ENCODE data around the gene MAGED1. TPM values are rescaled to one million over a fixed set of nuclear protein-coding genes. Genes with fewer than 3 reads are reported as not detected.

MAGED1 gene
- polyA plus RNA-seq, 1 experiment: 549 TPM

- Histone ChIP-seq H3K9me3 (ENCODE audit: control insufficient read depth, insufficient read depth, low read length) (no peaks in the 10 kb centered on the region), H3K27me3 (ENCODE audit: control insufficient read depth, insufficient read depth, low read length) (no peaks in the 10 kb centered on the region), H3K4me3 (ENCODE audit: low read depth, low read length) (no peak overlapping the region), H3K27ac (ENCODE audit: low read depth, low read length) (no peak overlapping the region)
- no peak for DNase-seq (ENCODE audit: low read depth, low spot score)
- POLR2A ChIA-PET: no interaction called here
- no peak for TF ChIP-seq CTCF (IDR thresholded peaks at IDR 0.05; ENCODE audit: low read depth, low read length)
- CTCF ChIA-PET: no interaction called here
Measured at GRCh38 chrX:51905711-51906110, 12.3 kb downstream of the MAGED1 start.

- Histone ChIP-seq H3K27me3 (ENCODE audit: control insufficient read depth, insufficient read depth, low read length) (peaks cover 2% of the 10 kb centered on the region), H3K27ac (ENCODE audit: low read depth, low read length) (no peak overlapping the region), H3K4me3 (ENCODE audit: low read depth, low read length) (no peak overlapping the region), H3K9me3 (ENCODE audit: control insufficient read depth, insufficient read depth, low read length) (no peaks in the 10 kb centered on the region)
- TF ChIP-seq CTCF (IDR thresholded peaks at IDR 0.05; ENCODE audit: low read depth, low read length): no peak
- ChIA-PET POLR2A (no interaction called here), CTCF (no interaction called here)
- no peak for DNase-seq (ENCODE audit: low read depth, low spot score)
Measured at GRCh38 chrX:51917604-51918003, 24.2 kb downstream of the MAGED1 start.

- Histone ChIP-seq H3K27ac (ENCODE audit: low read depth, low read length) (no peak overlapping the region), H3K4me3 (ENCODE audit: low read depth, low read length) (no peak overlapping the region), H3K9me3 (ENCODE audit: control insufficient read depth, insufficient read depth, low read length) (no peaks in the 10 kb centered on the region), H3K27me3 (ENCODE audit: control insufficient read depth, insufficient read depth, low read length) (no peaks in the 10 kb centered on the region)
- CTCF ChIA-PET: no interaction called here
- TF ChIP-seq CTCF (IDR thresholded peaks at IDR 0.05; ENCODE audit: low read depth, low read length): no peak
- POLR2A ChIA-PET: interaction anchor here (1.2 kb wide), 1 partner anchor 29 kb away, joined by 3 read pairs; no protein-coding TSS in a partner anchor
- no peak for DNase-seq (ENCODE audit: low read depth, low spot score)
Measured at GRCh38 chrX:51922561-51922960, 29.1 kb downstream of the MAGED1 start.

- no peak overlapping the region for H3K27ac ChIP-seq (ENCODE audit: low read depth, low read length)
- no peak overlapping the region for H3K4me3 ChIP-seq (ENCODE audit: low read depth, low read length)
- TF ChIP-seq CTCF (IDR thresholded peaks at IDR 0.05; ENCODE audit: low read depth, low read length): no peak
- no peak for DNase-seq (ENCODE audit: low read depth, low spot score)
- H3K9me3 ChIP-seq (ENCODE audit: control insufficient read depth, insufficient read depth, low read length): no peaks in the 10 kb centered on the region
- POLR2A ChIA-PET: no interaction called here
- H3K27me3 ChIP-seq (ENCODE audit: control insufficient read depth, insufficient read depth, low read length): no peaks in the 10 kb centered on the region
- CTCF ChIA-PET: no interaction called here
Measured at GRCh38 chrX:51931566-51932150, 38.2 kb downstream of the MAGED1 start.

Small RNAs within 50 kb of the gene (small RNA-seq; reads per million reads assigned to genes)
- not detected for gene AL929410.2 (ENCODE audit: insufficient read length, low read depth)
- not detected for gene RNU6-504P (ENCODE audit: insufficient read length, low read depth)

Other genes with a start within 250 kb of the MAGED1 start
- gene CENPVL2, start 210.8 kb upstream of the MAGED1 start, polyA plus RNA-seq (2011; rRNA removed): not detected in 2 replicates
- gene CENPVL1, start 183.1 kb upstream of the MAGED1 start, polyA plus RNA-seq (2011; rRNA removed): not detected in 2 replicates
- 8.6 and 10.6 TPM in 2 replicates for gene GSPT2, start 150.2 kb upstream of the MAGED1 start, polyA plus RNA-seq (2011; rRNA removed)
- 58.6 and 79.6 TPM in 2 replicates for gene MAGED4B, start 175.6 kb downstream of the MAGED1 start, polyA plus RNA-seq (2011; rRNA removed)